Airway epithelial cell (primary cell): ENCODE results near the gene APOBEC2. TPM values are rescaled to one million over a fixed set of nuclear protein-coding genes. Genes with fewer than 3 reads are reported as not detected.

Source experiments
- total RNA-seq: library from RNA; depleted of rRNA; stranded (reverse); fragments of >200 nt; gene quantifications from 2 replicates; pipeline ENCODE4 v1.2.3, GENCODE V29; 2015

APOBEC2 gene
- total RNA-seq = 0.63 TPM in 1 of 2 replicates, not detected in the other

DNA sequence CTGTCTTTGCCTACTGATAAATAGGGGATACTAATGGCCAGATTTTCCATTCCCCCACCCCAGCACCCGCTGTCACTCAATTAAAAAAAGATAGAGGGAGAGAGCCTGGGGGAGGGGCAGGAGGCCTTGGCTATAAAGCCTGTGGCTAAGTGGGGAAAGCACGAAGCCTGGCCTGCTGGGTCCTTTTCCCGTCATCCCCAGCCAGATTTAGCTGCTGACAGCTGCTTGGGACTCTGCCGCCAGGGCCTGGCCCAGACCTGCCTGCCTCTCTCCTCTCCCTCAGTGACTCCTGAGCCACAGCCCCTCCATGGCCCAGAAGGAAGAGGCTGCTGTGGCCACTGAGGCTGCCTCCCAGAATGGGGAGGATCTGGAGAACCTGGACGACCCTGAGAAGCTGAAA lies at the start of gene APOBEC2:
Gene APOBEC2, plus strand, starts transcription at position 162 of the 400 bp plus-strand sequence. Its CDS starts 146 bp downstream, at position 308.

DNA sequence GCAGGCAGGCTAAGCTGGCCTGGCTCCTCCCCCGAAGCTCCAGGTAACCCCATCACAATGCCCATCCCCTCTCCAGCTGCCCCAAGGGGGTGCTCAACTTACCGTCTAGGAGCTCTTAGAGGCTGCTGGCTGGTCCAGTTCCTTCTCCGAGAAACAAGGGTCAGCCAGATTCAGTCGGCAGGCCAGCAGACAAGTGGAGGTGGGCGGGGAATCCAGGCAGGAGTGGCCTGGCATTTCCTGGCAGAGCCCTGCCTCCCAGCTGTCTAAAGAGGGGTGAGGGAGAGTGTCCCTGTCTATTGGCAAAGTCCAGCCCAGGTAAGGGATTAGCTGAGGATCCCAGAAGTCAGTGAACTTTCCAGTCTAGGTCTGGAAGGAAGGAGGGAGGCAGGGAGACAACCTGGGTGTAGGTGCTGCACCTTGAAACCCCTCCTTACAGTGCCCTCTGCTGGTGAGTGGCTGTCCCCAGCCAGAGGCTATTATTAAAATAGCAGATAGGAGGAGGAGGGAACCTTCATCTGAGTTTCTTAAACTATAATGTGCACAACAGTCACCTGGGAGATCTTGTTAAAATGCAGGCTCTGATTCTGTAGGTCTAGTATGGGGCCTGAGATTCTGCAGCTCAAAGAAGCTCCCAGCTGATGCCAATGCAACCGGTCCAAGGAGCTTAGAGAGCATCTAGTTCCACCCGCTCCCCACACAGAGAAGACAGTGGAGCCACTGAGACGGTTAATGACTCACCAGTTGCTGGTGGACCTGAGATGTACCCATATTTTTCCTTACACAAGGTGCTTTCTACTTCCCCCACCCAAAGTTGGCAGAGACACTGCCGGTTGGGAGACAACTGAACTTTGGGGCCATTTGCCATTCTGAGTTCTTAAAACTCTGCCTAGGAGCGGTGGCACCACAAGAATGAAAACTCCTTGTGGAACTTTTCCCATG lies 13.7 kb upstream of the APOBEC2 start, which contains the start of gene UNC5CL:
Gene UNC5CL, minus strand, starts transcription at position 162 of the 939 bp plus-strand sequence. CDS start 4,147 bp downstream, outside the sequence.

DNA sequence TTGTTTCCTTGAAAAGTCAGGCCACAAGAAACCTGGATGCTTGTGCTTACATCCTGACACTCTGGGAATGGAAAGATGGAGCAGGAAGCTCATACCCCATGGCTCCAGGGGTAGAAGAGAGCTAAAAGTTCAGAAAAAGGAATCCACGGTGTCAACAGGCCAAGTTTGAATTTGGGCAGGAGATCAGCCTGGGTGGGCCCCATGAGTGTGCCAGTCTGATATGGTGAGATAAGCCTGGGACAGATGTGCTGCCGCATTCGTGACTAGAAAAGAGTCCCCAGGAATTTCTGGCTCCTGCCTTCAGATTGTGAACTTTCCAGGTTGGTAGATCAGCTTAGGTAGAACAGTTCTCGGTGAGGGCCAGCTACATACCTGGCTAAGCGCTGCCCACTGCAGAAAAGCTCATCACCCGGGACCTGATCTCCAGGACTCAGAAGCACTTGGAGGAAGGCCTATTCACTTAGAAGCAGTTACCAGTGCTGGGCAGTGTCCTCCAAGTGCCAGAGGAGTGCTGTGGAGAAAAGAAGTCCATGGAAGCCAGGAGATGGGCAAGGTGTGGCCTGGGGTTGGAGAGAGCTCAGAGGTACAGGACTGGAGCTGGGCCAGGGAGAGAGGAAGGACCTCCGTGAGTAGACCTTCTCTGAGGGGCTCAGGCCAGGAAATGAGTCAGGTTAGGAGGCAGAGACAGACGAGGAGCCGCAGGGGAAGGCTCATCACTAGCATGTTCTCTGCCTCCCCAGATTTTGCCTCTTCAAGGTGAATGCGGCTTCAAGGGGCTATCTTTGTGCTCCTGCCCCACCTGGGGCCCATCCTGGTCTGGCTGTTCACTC lies 10.6 kb upstream of the APOBEC2 start, which contains the start of gene TSPO2:
Gene TSPO2, plus strand, starts transcription at position 242 of the 830 bp plus-strand sequence. Its CDS starts 519 bp downstream, at position 761.

DNA sequence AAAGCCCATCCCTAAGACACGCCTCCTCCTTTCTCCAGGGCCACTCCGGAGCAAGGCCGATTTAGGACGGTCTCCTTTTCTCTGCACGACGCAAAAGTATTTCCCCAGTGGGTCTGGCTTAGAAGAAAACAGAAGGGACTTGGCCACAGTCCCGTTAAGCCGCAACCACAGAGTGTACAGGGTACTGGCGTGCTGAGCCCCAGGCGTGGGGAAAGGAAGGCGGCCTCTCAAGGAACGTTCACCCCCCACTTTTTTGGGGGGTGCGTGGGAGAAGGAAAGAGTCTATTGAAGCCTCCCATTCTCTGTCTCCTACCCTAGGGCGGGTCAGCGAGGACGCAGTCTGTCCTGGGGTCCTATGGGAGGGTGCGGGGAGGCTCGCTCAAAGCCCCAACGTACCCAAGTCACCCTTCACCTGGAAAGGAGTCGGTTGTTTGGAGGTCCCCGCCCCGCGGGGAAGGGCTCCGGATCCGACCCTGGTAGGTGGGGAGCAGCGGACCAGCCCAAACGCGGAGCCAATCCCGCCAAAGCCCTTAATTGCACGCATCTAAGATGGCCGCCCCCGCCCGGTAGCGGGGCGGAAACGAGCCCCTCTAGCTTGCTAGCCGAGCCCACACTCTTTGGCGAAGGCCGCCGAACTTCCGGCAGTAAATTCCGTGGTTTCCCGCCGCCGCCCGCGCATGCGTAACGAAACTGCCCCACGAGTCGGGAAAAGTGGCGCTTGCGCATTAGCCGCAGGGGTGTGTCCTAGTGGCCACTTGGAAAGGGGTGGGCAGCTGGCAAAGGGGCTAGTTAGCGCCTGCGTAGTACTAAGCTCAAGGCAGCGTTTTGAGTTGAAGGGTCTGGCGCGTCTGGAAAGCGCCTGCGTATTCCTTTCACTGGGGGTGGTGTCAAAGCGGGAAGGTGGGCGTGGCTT lies 19.2 kb downstream of the APOBEC2 start, which contains the start of gene OARD1:
Gene OARD1, minus strand, starts transcription at position 434 of the 913 bp plus-strand sequence. CDS start 722 bp downstream, outside the sequence.

GRCh38 chr6:41072836-41073202 lies 19.8 kb downstream of the APOBEC2 start, which contains the start of gene NFYA:
Gene NFYA, plus strand, starts transcription at chr6:41072974. Its CDS starts 6,116 bp downstream, at chr6:41079090.

Other genes with a start within 250 kb of the APOBEC2 start
- 0.19 and 0.28 TPM in 2 replicates for gene UNC5CL, start 14.0 kb upstream of the APOBEC2 start, total RNA-seq
- not detected in 2 replicates for gene TSPO2, start 10.7 kb upstream of the APOBEC2 start, total RNA-seq
- gene OARD1, start 19.2 kb downstream of the APOBEC2 start, total RNA-seq = 13.6 and 14.5 TPM in 2 replicates
- 7.5 and 16.2 TPM in 2 replicates for gene NFYA, start 19.8 kb downstream of the APOBEC2 start, total RNA-seq
- not detected in 2 replicates for gene TREML1, start 101.1 kb downstream of the APOBEC2 start, total RNA-seq
- 7.9 and 10.3 TPM in 2 replicates for gene TREM2, start 109.9 kb downstream of the APOBEC2 start, total RNA-seq
- not detected in 2 replicates for gene TREML2, start 147.9 kb downstream of the APOBEC2 start, total RNA-seq
- not detected in 2 replicates for gene TREML4, start 175.1 kb downstream of the APOBEC2 start, total RNA-seq
- 3.0 and 6.2 TPM in 2 replicates for gene TREM1, start 233.5 kb downstream of the APOBEC2 start, total RNA-seq